Stimulated activated CD4-positive, alpha-beta T cell treated with anti-CD3 and anti-CD28 coated beads, Interleukin-15, amount 100 ng/mL, for 48 hours (primary cell): Measurements from ENCODE around the gene WDR83.

Experiments
- DNase-seq, 2 donors: peaks; one replicate each; pipeline ENCODE4 v3.0.0-alpha.2; 2020; ENCODE audit warnings: low read depth in 2 of 2

Gene WDR83

GRCh38 chr19:12715929-12716328 is 49.3 kb downstream of the WDR83 start:
- DNase-seq, result no peak

- no peak for DNase-seq
Observed at GRCh38 chr19:12720296-12720695, 53.7 kb downstream of the WDR83 start.

GRCh38 chr19:12720851-12721655 is 54.4 kb downstream of the WDR83 start:
- DNase-seq, result no peak

GRCh38 chr19:12721656-12722565 is 55.3 kb downstream of the WDR83 start:
- DNase-seq, result peak in 1 of 2 donors; percentile 37

- peak; percentile 91 to 93 for DNase-seq
Observed at GRCh38 chr19:12722566-12723380, 56.2 kb downstream of the WDR83 start.

GRCh38 chr19:12723381-12723640 is 56.7 kb downstream of the WDR83 start:
- DNase-seq, result no peak

GRCh38 chr19:12723641-12724426 is 57.2 kb downstream of the WDR83 start, which contains the start of gene TNPO2:
Gene TNPO2 (minus strand): TSS chr19:12723932. CDS start chr19:12720977, 2,955 bp downstream.
- peak; percentile 68 for DNase-seq
